ENCODE measurements around the gene GZF1.

GZF1 gene

DNA sequence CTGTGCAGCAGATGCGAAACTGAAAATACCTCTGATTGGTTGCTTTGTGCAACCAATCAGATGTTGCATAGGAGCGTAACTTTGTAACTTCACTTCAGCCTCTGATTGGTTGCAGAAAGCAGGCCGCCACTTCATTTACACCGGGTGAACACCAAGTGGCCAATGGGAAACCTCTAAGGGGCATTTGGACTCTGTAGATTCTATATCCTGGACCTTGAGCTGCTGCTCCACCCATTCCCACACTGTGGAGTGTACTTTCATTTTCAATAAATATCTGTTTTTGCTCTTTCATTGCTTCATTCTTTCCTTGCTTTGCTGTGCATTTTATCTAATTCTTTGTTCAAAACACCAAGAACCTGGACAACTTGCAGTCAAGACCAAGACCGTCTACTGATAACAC, 25.5 kb upstream of the GZF1 start:
- H3K4me1 ChIP-seq, result no peaks in the 10 kb centered on the region
- no peak overlapping the region for H3K27ac ChIP-seq
- no peaks in the 10 kb centered on the region for H3K27me3 ChIP-seq
- no peaks in the 10 kb centered on the region for H3K36me3 ChIP-seq
- no peak for TF ChIP-seq CTCF (IDR thresholded peaks at IDR 0.05)
- intact Hi-C loops (cut with DNase I; ENCODE audit: low total_unique reads), result no loop called here
- DNase-seq, result no peak
- H3K9me3 ChIP-seq, result no peaks in the 10 kb centered on the region
- H3K4me3 ChIP-seq, result no peak overlapping the region

GRCh38 chr20:23337312-23337711, 24.7 kb upstream of the GZF1 start:
- intact Hi-C loops (cut with DNase I; ENCODE audit: low total_unique reads), result no loop called here

DNA sequence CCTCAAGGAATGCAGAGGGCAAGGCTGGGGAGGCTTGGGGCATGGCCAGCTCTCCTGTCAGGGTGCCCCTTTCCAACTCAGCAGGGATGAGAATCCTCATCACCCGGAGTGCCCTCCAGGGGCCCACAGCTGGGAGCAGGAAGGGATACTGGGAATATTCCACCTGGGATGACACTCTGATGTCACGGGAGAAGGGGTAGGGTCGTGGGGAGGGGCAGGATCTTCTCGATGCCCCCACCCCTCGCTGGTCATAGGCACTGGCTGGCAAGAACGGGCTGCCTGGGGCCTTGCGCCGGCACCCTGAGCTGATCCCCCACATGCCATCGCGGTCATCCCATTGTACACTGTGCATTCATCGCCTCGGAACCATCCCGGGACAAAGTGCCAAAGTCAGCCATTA, 22.0 kb upstream of the GZF1 start:
- no peak for DNase-seq
- Histone ChIP-seq H3K36me3 (no peaks in the 10 kb centered on the region), H3K27ac (no peak overlapping the region), H3K9me3 (no peaks in the 10 kb centered on the region), H3K27me3 (no peaks in the 10 kb centered on the region), H3K4me3 (no peak overlapping the region), H3K4me1 (no peaks in the 10 kb centered on the region)
- intact Hi-C loops (cut with DNase I; ENCODE audit: low total_unique reads), result loop anchor here (2.0 to 10.0 kb wide), 3 partner anchors 265 to 647 kb away; partner anchors contain the start of gene CST9
- TF ChIP-seq CTCF (IDR thresholded peaks at IDR 0.05), result no peak

More at GRCh38 chr20:23337312-23337711, 24.7 kb upstream of the GZF1 start:
- H3K4me3 ChIP-seq, result no peak overlapping the region
- H3K4me1 ChIP-seq, result no peaks in the 10 kb centered on the region
- H3K9me3 ChIP-seq, result no peaks in the 10 kb centered on the region
- TF ChIP-seq CTCF (IDR thresholded peaks at IDR 0.05), result no peak
- no peaks in the 10 kb centered on the region for H3K36me3 ChIP-seq
- no peak for DNase-seq
- H3K27me3 ChIP-seq, result no peaks in the 10 kb centered on the region
- H3K27ac ChIP-seq, result no peak overlapping the region

GRCh38 chr20:23340524-23340923, 21.5 kb upstream of the GZF1 start:
- no peak overlapping the region for H3K4me3 ChIP-seq
- H3K9me3 ChIP-seq, result no peaks in the 10 kb centered on the region
- TF ChIP-seq CTCF (IDR thresholded peaks at IDR 0.05), result peak; percentile 64 to 75
- intact Hi-C loops (cut with DNase I; ENCODE audit: low total_unique reads), result loop anchor here (2.0 to 10.0 kb wide), 3 partner anchors 264 to 648 kb away; partner anchors contain the start of gene CST9
- no peaks in the 10 kb centered on the region for H3K4me1 ChIP-seq
- no peaks in the 10 kb centered on the region for H3K36me3 ChIP-seq
- H3K27ac ChIP-seq, result no peak overlapping the region
- peak; percentile 75 to 78 for DNase-seq
- no peaks in the 10 kb centered on the region for H3K27me3 ChIP-seq

- Histone ChIP-seq H3K9me3 (no peaks in the 10 kb centered on the region), H3K4me1 (no peaks in the 10 kb centered on the region), H3K27ac (no peak overlapping the region), H3K36me3 (no peaks in the 10 kb centered on the region), H3K27me3 (no peaks in the 10 kb centered on the region), H3K4me3 (no peak overlapping the region)
- TF ChIP-seq CTCF (IDR thresholded peaks at IDR 0.05), result no peak
- intact Hi-C loops (cut with DNase I; ENCODE audit: low total_unique reads), result loop anchor here (2.0 to 10.0 kb wide), 3 partner anchors 264 to 648 kb away; partner anchors contain the start of gene CST9
- DNase-seq, result no peak
These were observed 20.9 kb upstream of the GZF1 start for GRCh38 chr20:23341073-23341472.

DNA sequence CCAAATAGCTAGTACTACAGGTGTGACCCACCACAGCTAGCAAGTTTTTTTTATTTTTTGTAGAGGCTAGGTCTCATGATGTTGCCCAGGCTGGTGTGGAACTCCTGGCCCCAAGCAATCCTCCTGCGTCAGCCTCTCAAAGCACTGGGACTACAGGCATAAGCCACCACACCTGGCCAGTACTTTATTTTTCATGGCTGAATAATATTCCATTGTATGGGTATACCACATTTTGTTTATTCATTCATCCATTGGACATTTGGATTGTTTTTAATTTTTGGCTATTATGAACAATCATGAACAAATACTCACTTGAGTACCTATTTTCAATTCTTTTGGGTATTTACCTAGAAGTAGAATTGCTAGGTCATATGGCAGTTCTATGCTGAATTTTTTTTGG, 18.4 kb upstream of the GZF1 start:
- Histone ChIP-seq H3K4me1 (no peaks in the 10 kb centered on the region), H3K9me3 (no peaks in the 10 kb centered on the region), H3K36me3 (no peaks in the 10 kb centered on the region), H3K27ac (no peak overlapping the region), H3K27me3 (no peaks in the 10 kb centered on the region), H3K4me3 (no peak overlapping the region)
- TF ChIP-seq CTCF (IDR thresholded peaks at IDR 0.05), result no peak
- intact Hi-C loops (cut with DNase I; ENCODE audit: low total_unique reads), result loop anchor here (10.0 kb wide), 2 partner anchors 261 to 289 kb away; partner anchors contain the start of gene CST9
- DNase-seq, result no peak
